ENCODE results near the gene PRKCA.

PRKCA gene

DNA sequence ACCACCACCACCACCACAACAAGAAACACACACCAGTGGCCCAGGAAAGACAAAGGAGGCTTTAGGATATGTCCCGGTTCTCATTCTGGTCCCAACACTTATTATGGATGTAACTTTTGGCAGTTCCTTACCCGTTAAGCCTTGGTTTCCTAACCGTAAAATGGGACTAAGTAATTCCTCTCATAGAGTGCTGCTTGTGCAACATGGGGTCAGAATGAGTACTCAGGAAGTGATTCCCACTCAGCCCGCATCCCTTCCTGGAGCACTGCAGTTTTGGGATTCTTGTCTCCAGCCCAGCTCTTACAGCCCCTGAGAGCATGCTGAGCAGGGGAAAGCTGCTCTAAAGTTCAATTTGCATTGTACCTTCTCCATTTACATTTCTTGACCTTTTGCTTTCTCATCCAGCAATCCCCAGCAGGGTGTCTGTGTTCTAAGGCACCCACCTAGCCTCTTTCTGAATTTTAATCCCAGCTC, 262.6 kb downstream of the PRKCA start:
- Histone ChIP-seq H3K9ac (ENCODE audit: low read length) (no peak overlapping the region), H3K9me3 (ENCODE audit: insufficient read depth, low read length) (no peaks in the 10 kb centered on the region), H3K27ac (ENCODE audit: low read length) (no peak overlapping the region), H3K27me3 (ENCODE audit: low read depth, low read length) (peaks cover 6% of the 10 kb centered on the region; the same call in 1 of the 2 replicates), H4K20me1 (ENCODE audit: insufficient read depth, low read length) (no peaks in the 10 kb centered on the region), H3K4me3 (ENCODE audit: low read length) (no peak overlapping the region), H3K79me2 (ENCODE audit: low read length) (no peaks in the 10 kb centered on the region), H3K36me3 (replicated peaks; ENCODE audit: low read depth, low read length) (no peaks in the 10 kb centered on the region), H3K4me1 (ENCODE audit: low read length) (no peaks in the 10 kb centered on the region), H3K4me2 (ENCODE audit: low read length) (no peak overlapping the region), H2AFZ (ENCODE audit: low read depth, low read length) (no peak overlapping the region)
- TF ChIP-seq, protein P1, sequence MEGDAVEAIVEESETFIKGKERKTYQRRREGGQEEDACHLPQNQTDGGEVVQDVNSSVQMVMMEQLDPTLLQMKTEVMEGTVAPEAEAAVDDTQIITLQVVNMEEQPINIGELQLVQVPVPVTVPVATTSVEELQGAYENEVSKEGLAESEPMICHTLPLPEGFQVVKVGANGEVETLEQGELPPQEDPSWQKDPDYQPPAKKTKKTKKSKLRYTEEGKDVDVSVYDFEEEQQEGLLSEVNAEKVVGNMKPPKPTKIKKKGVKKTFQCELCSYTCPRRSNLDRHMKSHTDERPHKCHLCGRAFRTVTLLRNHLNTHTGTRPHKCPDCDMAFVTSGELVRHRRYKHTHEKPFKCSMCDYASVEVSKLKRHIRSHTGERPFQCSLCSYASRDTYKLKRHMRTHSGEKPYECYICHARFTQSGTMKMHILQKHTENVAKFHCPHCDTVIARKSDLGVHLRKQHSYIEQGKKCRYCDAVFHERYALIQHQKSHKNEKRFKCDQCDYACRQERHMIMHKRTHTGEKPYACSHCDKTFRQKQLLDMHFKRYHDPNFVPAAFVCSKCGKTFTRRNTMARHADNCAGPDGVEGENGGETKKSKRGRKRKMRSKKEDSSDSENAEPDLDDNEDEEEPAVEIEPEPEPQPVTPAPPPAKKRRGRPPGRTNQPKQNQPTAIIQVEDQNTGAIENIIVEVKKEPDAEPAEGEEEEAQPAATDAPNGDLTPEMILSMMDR (IDR thresholded peaks at IDR 0.05; ENCODE audit: low read depth, low read length), result no peak
- TF ChIP-seq EZH2phosphoT487 (IDR thresholded peaks at IDR 0.05; ENCODE audit: low read depth), result no peak

GRCh38 chr17:66567234-66568170, 265.1 kb downstream of the PRKCA start:
- H3K9ac ChIP-seq (ENCODE audit: low read length), result no peak overlapping the region
- H3K79me2 ChIP-seq (ENCODE audit: low read length), result no peaks in the 10 kb centered on the region
- no peaks in the 10 kb centered on the region for H3K4me1 ChIP-seq (ENCODE audit: low read length)
- peaks cover 12% of the 10 kb centered on the region for H3K27me3 ChIP-seq (ENCODE audit: low read depth, low read length)
- TF ChIP-seq EZH2phosphoT487 (IDR thresholded peaks at IDR 0.05; ENCODE audit: low read depth), result no peak
- TF ChIP-seq, protein P1 (IDR thresholded peaks at IDR 0.05; ENCODE audit: low read depth, low read length), result peak; percentile 92
- H3K27ac ChIP-seq (ENCODE audit: low read length), result no peak overlapping the region
- H3K4me2 ChIP-seq (ENCODE audit: low read length), result no peak overlapping the region
- H3K4me3 ChIP-seq (ENCODE audit: low read length), result no peak overlapping the region
- no peaks in the 10 kb centered on the region for H3K9me3 ChIP-seq (ENCODE audit: insufficient read depth, low read length)
- no peaks in the 10 kb centered on the region for H4K20me1 ChIP-seq (ENCODE audit: insufficient read depth, low read length)
- no peak overlapping the region for H2AFZ ChIP-seq (ENCODE audit: low read depth, low read length)
- no peaks in the 10 kb centered on the region for H3K36me3 ChIP-seq (replicated peaks; ENCODE audit: low read depth, low read length)

- Histone ChIP-seq H4K20me1 (ENCODE audit: insufficient read depth, low read length) (no peaks in the 10 kb centered on the region), H3K4me3 (ENCODE audit: low read length) (no peak overlapping the region), H3K36me3 (replicated peaks; ENCODE audit: low read depth, low read length) (no peaks in the 10 kb centered on the region), H3K9ac (ENCODE audit: low read length) (no peak overlapping the region), H3K27ac (ENCODE audit: low read length) (no peak overlapping the region), H3K9me3 (ENCODE audit: insufficient read depth, low read length) (no peaks in the 10 kb centered on the region), H3K4me1 (ENCODE audit: low read length) (no peaks in the 10 kb centered on the region), H3K79me2 (ENCODE audit: low read length) (no peaks in the 10 kb centered on the region), H3K27me3 (ENCODE audit: low read depth, low read length) (peaks cover 12% of the 10 kb centered on the region), H2AFZ (ENCODE audit: low read depth, low read length) (no peak overlapping the region), H3K4me2 (ENCODE audit: low read length) (no peak overlapping the region)
- no peak for TF ChIP-seq EZH2phosphoT487 (IDR thresholded peaks at IDR 0.05; ENCODE audit: low read depth)
- TF ChIP-seq, protein P1 (IDR thresholded peaks at IDR 0.05; ENCODE audit: low read depth, low read length), result no peak
These were observed 267.2 kb downstream of the PRKCA start for GRCh38 chr17:66569572-66569971.

DNA sequence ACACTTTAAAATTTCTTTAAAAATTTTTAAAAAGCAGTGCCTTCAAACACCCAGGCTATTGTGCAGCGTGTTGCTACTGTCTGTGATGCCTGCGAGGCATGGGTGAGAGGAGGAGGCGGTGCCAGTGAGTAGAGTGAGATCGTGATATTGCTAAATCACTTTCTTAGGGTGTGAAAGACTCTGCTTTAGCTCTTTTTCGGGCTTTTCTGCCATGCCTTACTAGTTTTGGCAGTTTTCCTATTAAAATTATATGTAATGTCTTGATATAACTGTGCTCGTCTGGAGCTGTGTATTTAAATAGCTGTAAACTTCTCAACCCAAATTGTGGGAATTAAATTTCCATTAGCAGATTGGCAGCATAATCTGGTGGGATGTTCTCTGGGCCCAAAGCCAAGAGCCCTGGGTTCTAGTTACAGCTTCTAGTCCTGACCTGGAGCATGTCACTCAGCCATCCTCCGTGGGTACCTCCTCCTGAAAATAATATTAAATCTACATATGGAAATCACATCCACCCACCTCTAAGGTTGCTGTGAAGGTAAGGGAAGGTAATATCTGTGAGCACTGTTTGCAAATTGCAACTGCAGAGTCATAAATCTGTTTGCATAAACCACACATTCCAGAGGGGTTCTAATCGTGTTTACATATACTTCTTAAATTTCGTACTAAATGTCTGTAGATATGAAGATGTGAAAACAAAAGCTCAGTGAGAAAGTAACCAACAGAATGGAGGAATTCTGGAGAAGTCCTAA, 268.2 kb downstream of the PRKCA start:
- H3K9me3 ChIP-seq (ENCODE audit: insufficient read depth, low read length), result no peaks in the 10 kb centered on the region
- peaks cover 6% of the 10 kb centered on the region; the same call in 1 of the 2 replicates for H3K27me3 ChIP-seq (ENCODE audit: low read depth, low read length)
- H3K4me2 ChIP-seq (ENCODE audit: low read length), result no peak overlapping the region
- H3K4me1 ChIP-seq (ENCODE audit: low read length), result no peaks in the 10 kb centered on the region
- no peaks in the 10 kb centered on the region for H3K36me3 ChIP-seq (replicated peaks; ENCODE audit: low read depth, low read length)
- H3K9ac ChIP-seq (ENCODE audit: low read length), result no peak overlapping the region
- H3K27ac ChIP-seq (ENCODE audit: low read length), result no peak overlapping the region
- no peak overlapping the region for H3K4me3 ChIP-seq (ENCODE audit: low read length)
- no peaks in the 10 kb centered on the region for H4K20me1 ChIP-seq (ENCODE audit: insufficient read depth, low read length)
- H3K79me2 ChIP-seq (ENCODE audit: low read length), result no peaks in the 10 kb centered on the region
- TF ChIP-seq, protein P1 (IDR thresholded peaks at IDR 0.05; ENCODE audit: low read depth, low read length), result no peak
- no peak for TF ChIP-seq EZH2phosphoT487 (IDR thresholded peaks at IDR 0.05; ENCODE audit: low read depth)
- no peak overlapping the region for H2AFZ ChIP-seq (ENCODE audit: low read depth, low read length)
